ENCODE measurements around the gene NCOR1.
"Not testable (repeated sequence)": the region's sequence is repeated elsewhere in the genome, so short reads cannot be mapped to it uniquely, and the experiment has no call there.

Gene NCOR1

GRCh38 chr17:16055139-16055538 lies 160.2 kb downstream of the NCOR1 start:
- H4K91ac ChIP-seq (ENCODE audit: low read length); H3K18ac ChIP-seq (ENCODE audit: low read depth in 1 of 2, low read length in 2 of 2): not testable (repeated sequence)
- H3K36me3 ChIP-seq (ENCODE audit: control insufficient read depth in 1 of 2, insufficient read depth in 2 of 2, low read depth in 1 of 2, low read length in 2 of 2) = peaks cover 19 to 79% of the 10 kb centered on the region in 2 experiments

DNA sequence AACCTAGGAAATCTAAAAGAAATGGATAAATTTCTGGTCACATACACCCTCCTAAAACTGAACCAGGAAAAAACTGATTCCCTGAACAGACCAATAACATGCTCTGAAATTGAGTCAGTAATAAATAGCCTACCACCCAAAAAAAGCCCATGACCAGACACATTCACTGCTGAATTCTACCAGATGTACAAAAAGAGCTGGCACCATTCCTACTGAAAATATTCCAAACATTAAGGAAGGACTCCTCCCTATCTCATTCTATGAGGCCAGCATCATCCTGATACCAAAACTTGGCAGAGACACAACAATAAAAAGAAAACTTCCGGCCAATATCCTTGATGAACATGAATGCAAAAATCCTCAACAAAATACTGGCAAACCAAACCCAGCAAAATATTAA lies 162.8 kb downstream of the NCOR1 start:
- Histone ChIP-seq H3K4me1 (ENCODE audit: control insufficient read depth, insufficient read depth, low read depth, low read length) (peaks cover 1% of the 10 kb centered on the region), H2BK5ac (ENCODE audit: low read depth, low read length, poor library complexity, severe bottlenecking) (no peak overlapping the region), H3K4me3 (ENCODE audit: insufficient read depth in 1 of 2, low read depth in 1 of 2, low read length in 2 of 2) (no peak overlapping the region), H3K18ac (ENCODE audit: low read depth in 1 of 2, low read length in 2 of 2) (no peak overlapping the region), H4K8ac (ENCODE audit: low read length) (no peak overlapping the region), H3K23ac (ENCODE audit: low read length in 2 of 2) (no peak overlapping the region), H2BK12ac (ENCODE audit: low read length in 2 of 2) (no peak overlapping the region), H3K14ac (ENCODE audit: low read length in 2 of 2) (no peak overlapping the region), H3K9ac (ENCODE audit: low read length) (no peak overlapping the region), H3K4me2 (ENCODE audit: low read length, poor library complexity, severe bottlenecking) (no peak overlapping the region), H3K79me1 (replicated peaks; ENCODE audit: low read length, poor library complexity, severe bottlenecking) (peaks cover 24% of the 10 kb centered on the region), H2AFZ (ENCODE audit: low read depth, low read length) (no peak overlapping the region), H2AK5ac (ENCODE audit: low read length, severe bottlenecking) (no peak overlapping the region), H3K4ac (ENCODE audit: low read depth in 1 of 2, low read length in 2 of 2) (no peak overlapping the region), H2BK120ac (ENCODE audit: low read depth, low read length) (no peak overlapping the region), H3K36me3 (ENCODE audit: control insufficient read depth in 1 of 2, insufficient read depth in 2 of 2, low read depth in 1 of 2, low read length in 2 of 2) (peaks cover 23 to 76% of the 10 kb centered on the region in 2 experiments), H4K91ac (ENCODE audit: low read length) (no peak overlapping the region), H3K27me3 (ENCODE audit: control insufficient read depth in 1 of 2, insufficient read depth in 1 of 2, low read length in 2 of 2) (no peaks in the 10 kb centered on the region), H3K27ac (ENCODE audit: low read length, poor library complexity, severe bottlenecking) (no peak overlapping the region), H3K9me3 (ENCODE audit: control insufficient read depth, low read length) (peaks cover 16% of the 10 kb centered on the region), H2BK15ac (ENCODE audit: low read depth, poor library complexity, severe bottlenecking) (no peak overlapping the region)
- 100% methylated on average over 1 of the region's 1 CpG for WGBS
- DNase-seq = no peak

More at GRCh38 chr17:16055139-16055538, 160.2 kb downstream of the NCOR1 start:
- not testable (repeated sequence) for H3K4me2 ChIP-seq (ENCODE audit: low read length, poor library complexity, severe bottlenecking); H2BK12ac ChIP-seq (ENCODE audit: low read length in 2 of 2); H3K23ac ChIP-seq (ENCODE audit: low read length in 2 of 2); H2AFZ ChIP-seq (ENCODE audit: low read depth, low read length); H2BK120ac ChIP-seq (ENCODE audit: low read depth, low read length); DNase-seq; H3K4me1 ChIP-seq (ENCODE audit: control insufficient read depth, insufficient read depth, low read depth, low read length); H3K14ac ChIP-seq (ENCODE audit: low read length in 2 of 2); H2BK15ac ChIP-seq (ENCODE audit: low read depth, poor library complexity, severe bottlenecking); H3K4me3 ChIP-seq (ENCODE audit: insufficient read depth in 1 of 2, low read depth in 1 of 2, low read length in 2 of 2); H2BK5ac ChIP-seq (ENCODE audit: low read depth, low read length, poor library complexity, severe bottlenecking); H3K4ac ChIP-seq (ENCODE audit: low read depth in 1 of 2, low read length in 2 of 2); H3K27ac ChIP-seq (ENCODE audit: low read length, poor library complexity, severe bottlenecking); H3K9ac ChIP-seq (ENCODE audit: low read length); H2AK5ac ChIP-seq (ENCODE audit: low read length, severe bottlenecking); H3K27me3 ChIP-seq (ENCODE audit: control insufficient read depth in 1 of 2, insufficient read depth in 1 of 2, low read length in 2 of 2); H4K8ac ChIP-seq (ENCODE audit: low read length)
- peaks cover 20% of the 10 kb centered on the region for H3K79me1 ChIP-seq (replicated peaks; ENCODE audit: low read length, poor library complexity, severe bottlenecking)
- 73% methylated on average over 3 of the region's 4 CpGs for WGBS
- H3K9me3 ChIP-seq (ENCODE audit: control insufficient read depth, low read length) = peaks cover 16% of the 10 kb centered on the region

- peaks cover 24% of the 10 kb centered on the region for H3K79me1 ChIP-seq (replicated peaks; ENCODE audit: low read length, poor library complexity, severe bottlenecking)
- H4K8ac ChIP-seq (ENCODE audit: low read length) = no peak overlapping the region
- H3K23ac ChIP-seq (ENCODE audit: low read length in 2 of 2) = no peak overlapping the region
- DNase-seq = no peak
- no peak overlapping the region for H2BK120ac ChIP-seq (ENCODE audit: low read depth, low read length)
- H3K27ac ChIP-seq (ENCODE audit: low read length, poor library complexity, severe bottlenecking) = no peak overlapping the region
- WGBS = 98% methylated on average over 6 of the region's 6 CpGs
- H3K4me2 ChIP-seq (ENCODE audit: low read length, poor library complexity, severe bottlenecking) = no peak overlapping the region
- H2BK15ac ChIP-seq (ENCODE audit: low read depth, poor library complexity, severe bottlenecking) = no peak overlapping the region
- H3K4me3 ChIP-seq (ENCODE audit: insufficient read depth in 1 of 2, low read depth in 1 of 2, low read length in 2 of 2) = no peak overlapping the region
- H3K18ac ChIP-seq (ENCODE audit: low read depth in 1 of 2, low read length in 2 of 2) = no peak overlapping the region
- H3K9ac ChIP-seq (ENCODE audit: low read length) = no peak overlapping the region
- no peak overlapping the region for H2BK12ac ChIP-seq (ENCODE audit: low read length in 2 of 2)
- H2AK5ac ChIP-seq (ENCODE audit: low read length, severe bottlenecking) = no peak overlapping the region
- peaks cover 1% of the 10 kb centered on the region for H3K4me1 ChIP-seq (ENCODE audit: control insufficient read depth, insufficient read depth, low read depth, low read length)
- no peaks in the 10 kb centered on the region for H3K27me3 ChIP-seq (ENCODE audit: control insufficient read depth in 1 of 2, insufficient read depth in 1 of 2, low read length in 2 of 2)
- peaks cover 16% of the 10 kb centered on the region for H3K9me3 ChIP-seq (ENCODE audit: control insufficient read depth, low read length)
- no peak overlapping the region for H3K4ac ChIP-seq (ENCODE audit: low read depth in 1 of 2, low read length in 2 of 2)
- no peak overlapping the region for H3K14ac ChIP-seq (ENCODE audit: low read length in 2 of 2)
- H2BK5ac ChIP-seq (ENCODE audit: low read depth, low read length, poor library complexity, severe bottlenecking) = no peak overlapping the region
- no peak overlapping the region for H4K91ac ChIP-seq (ENCODE audit: low read length)
- peaks cover 23 to 77% of the 10 kb centered on the region in 2 experiments for H3K36me3 ChIP-seq (ENCODE audit: control insufficient read depth in 1 of 2, insufficient read depth in 2 of 2, low read depth in 1 of 2, low read length in 2 of 2)
- H2AFZ ChIP-seq (ENCODE audit: low read depth, low read length) = no peak overlapping the region
Observed at GRCh38 chr17:16050844-16051243, 164.5 kb downstream of the NCOR1 start.

GRCh38 chr17:16048811-16049449 lies 166.4 kb downstream of the NCOR1 start:
- no peak overlapping the region for H3K4ac ChIP-seq (ENCODE audit: low read depth in 1 of 2, low read length in 2 of 2)
- WGBS = 89% methylated on average over 10 of the region's 14 CpGs
- H3K14ac ChIP-seq (ENCODE audit: low read length in 2 of 2) = no peak overlapping the region
- H3K9me3 ChIP-seq (ENCODE audit: control insufficient read depth, low read length) = peaks cover 11% of the 10 kb centered on the region
- H2BK15ac ChIP-seq (ENCODE audit: low read depth, poor library complexity, severe bottlenecking) = no peak overlapping the region
- H4K8ac ChIP-seq (ENCODE audit: low read length) = no peak overlapping the region
- no peak overlapping the region for H3K9ac ChIP-seq (ENCODE audit: low read length)
- H3K23ac ChIP-seq (ENCODE audit: low read length in 2 of 2) = no peak overlapping the region
- H3K4me3 ChIP-seq (ENCODE audit: insufficient read depth in 1 of 2, low read depth in 1 of 2, low read length in 2 of 2) = no peak overlapping the region
- no peak overlapping the region for H2BK120ac ChIP-seq (ENCODE audit: low read depth, low read length)
- no peak for DNase-seq
- no peak overlapping the region for H2BK5ac ChIP-seq (ENCODE audit: low read depth, low read length, poor library complexity, severe bottlenecking)
- peaks cover 1% of the 10 kb centered on the region for H3K4me1 ChIP-seq (ENCODE audit: control insufficient read depth, insufficient read depth, low read depth, low read length)
- H3K4me2 ChIP-seq (ENCODE audit: low read length, poor library complexity, severe bottlenecking) = no peak overlapping the region
- peaks cover 25% of the 10 kb centered on the region for H3K79me1 ChIP-seq (replicated peaks; ENCODE audit: low read length, poor library complexity, severe bottlenecking)
- no peak overlapping the region for H3K18ac ChIP-seq (ENCODE audit: low read depth in 1 of 2, low read length in 2 of 2)
- no peak overlapping the region for H2AFZ ChIP-seq (ENCODE audit: low read depth, low read length)
- H3K27ac ChIP-seq (ENCODE audit: low read length, poor library complexity, severe bottlenecking) = no peak overlapping the region
- H2BK12ac ChIP-seq (ENCODE audit: low read length in 2 of 2) = no peak overlapping the region
- H3K27me3 ChIP-seq (ENCODE audit: control insufficient read depth in 1 of 2, insufficient read depth in 1 of 2, low read length in 2 of 2) = no peaks in the 10 kb centered on the region
- H2AK5ac ChIP-seq (ENCODE audit: low read length, severe bottlenecking) = no peak overlapping the region
- H4K91ac ChIP-seq (ENCODE audit: low read length) = no peak overlapping the region
- H3K36me3 ChIP-seq (ENCODE audit: control insufficient read depth in 1 of 2, insufficient read depth in 2 of 2, low read depth in 1 of 2, low read length in 2 of 2) = peaks cover 28 to 76% of the 10 kb centered on the region in 2 experiments

All from mesenchymal stem cell (in vitro differentiated cells and primary cell).